ENCODE data around the gene FZD1. TPM values are rescaled to one million over a fixed set of nuclear protein-coding genes. Genes with fewer than 3 reads are reported as not detected.

Gene FZD1
- total RNA-seq, 2 experiments from 2014 or later: 0.16 to 0.20 TPM

DNA sequence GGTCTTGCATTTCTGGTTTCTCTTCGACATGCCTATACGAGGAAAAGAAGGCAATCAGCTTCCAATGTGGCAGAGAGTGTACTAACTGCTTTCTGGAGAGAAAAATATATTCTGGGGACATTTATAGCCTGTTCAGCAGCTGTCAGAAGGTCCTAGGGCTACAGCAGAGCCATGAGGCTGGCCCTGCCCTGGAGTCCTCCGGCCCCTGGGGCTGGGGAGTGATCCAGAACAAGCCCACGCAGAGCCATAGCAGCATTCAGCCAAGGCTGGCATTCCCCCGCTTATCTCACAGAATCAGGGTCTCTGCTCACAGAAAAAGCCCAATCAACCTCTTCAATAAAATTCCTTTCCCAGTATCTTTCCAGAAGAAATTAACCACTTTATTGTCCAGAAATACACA is 48.9 kb downstream of the FZD1 start:
- no peak for DNase-seq
- ChIA-PET CTCF (interaction anchor here (1.5 kb wide), 1 partner anchor 10 kb away, joined by 3 read pairs; no protein-coding TSS in a partner anchor), POLR2A (no interaction called here)
- intact Hi-C loops (cut with micrococcal nuclease): no loop called here
- Mint-ChIP-seq H3K27ac (no peak overlapping the region), H3K4me1 (ENCODE audit: low read depth) (no peaks in the 10 kb centered on the region), H3K36me3 (ENCODE audit: low read depth) (no peaks in the 10 kb centered on the region), H3K27me3 (no peaks in the 10 kb centered on the region), H3K9me3 (no peaks in the 10 kb centered on the region), H3K4me3 (no peak overlapping the region)
- no peak for TF ChIP-seq CTCF (IDR thresholded peaks at IDR 0.05)
- no peak for ATAC-seq

DNA sequence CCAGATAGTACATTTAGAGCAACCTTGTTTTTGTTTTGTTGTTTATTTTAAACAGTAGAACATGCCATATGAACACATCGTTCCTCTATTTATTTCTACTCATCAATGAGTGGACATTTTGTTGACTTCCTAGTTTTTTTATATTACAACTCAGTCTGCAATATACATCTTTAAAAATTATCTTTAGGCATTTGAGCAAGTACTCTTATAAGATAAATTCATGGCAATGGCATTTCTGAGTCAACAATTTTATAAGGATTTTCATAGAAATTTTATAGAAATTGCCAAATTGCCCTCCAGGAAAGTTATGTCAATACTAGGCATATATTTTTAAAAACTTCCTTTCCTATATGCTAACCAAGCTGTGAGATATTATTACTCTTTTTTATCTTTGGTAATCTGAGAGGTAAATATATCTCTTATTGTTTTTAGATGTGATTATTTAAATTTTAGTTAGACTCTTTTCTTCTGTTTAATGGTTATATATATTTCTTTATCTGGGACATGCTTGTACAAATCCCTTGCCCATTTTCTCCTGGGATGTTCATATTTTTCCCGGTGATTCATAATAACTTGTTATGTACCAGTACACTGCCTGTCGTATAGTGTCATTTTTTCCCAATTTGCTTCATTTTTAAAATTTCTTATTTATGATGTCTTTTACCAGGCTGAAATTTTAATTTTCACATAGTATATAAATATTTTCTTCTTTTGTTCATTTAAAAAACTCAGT is 50.5 kb downstream of the FZD1 start:
- intact Hi-C loops (cut with micrococcal nuclease): no loop called here
- TF ChIP-seq CTCF (IDR thresholded peaks at IDR 0.05): no peak
- DNase-seq (no peak), ATAC-seq (no peak)
- Mint-ChIP-seq H3K4me1 (ENCODE audit: low read depth) (no peaks in the 10 kb centered on the region), H3K4me3 (no peak overlapping the region), H3K9me3 (no peaks in the 10 kb centered on the region), H3K27me3 (no peaks in the 10 kb centered on the region), H3K27ac (no peak overlapping the region), H3K36me3 (ENCODE audit: low read depth) (no peaks in the 10 kb centered on the region)
- ChIA-PET CTCF (no interaction called here), POLR2A (no interaction called here)

- H3K4me1 Mint-ChIP-seq (ENCODE audit: low read depth): no peaks in the 10 kb centered on the region
- CTCF ChIA-PET: no interaction called here
- no peak overlapping the region for H3K27ac Mint-ChIP-seq
- intact Hi-C loops (cut with micrococcal nuclease): no loop called here
- no peak overlapping the region for H3K4me3 Mint-ChIP-seq
- ATAC-seq (no peak), DNase-seq (no peak)
- TF ChIP-seq CTCF (IDR thresholded peaks at IDR 0.05): no peak
- H3K27me3 Mint-ChIP-seq: no peaks in the 10 kb centered on the region
- POLR2A ChIA-PET: no interaction called here
- H3K36me3 Mint-ChIP-seq (ENCODE audit: low read depth): no peaks in the 10 kb centered on the region
- H3K9me3 Mint-ChIP-seq: no peaks in the 10 kb centered on the region
These were observed 52.2 kb downstream of the FZD1 start for GRCh38 chr7:91316426-91316825.

GRCh38 chr7:91319351-91319750 is 55.1 kb downstream of the FZD1 start:
- no peak for DNase-seq
- ATAC-seq: no peak
- no peak overlapping the region for H3K27ac Mint-ChIP-seq
- TF ChIP-seq CTCF (IDR thresholded peaks at IDR 0.05): no peak
- H3K36me3 Mint-ChIP-seq (ENCODE audit: low read depth): no peaks in the 10 kb centered on the region
- H3K27me3 Mint-ChIP-seq: peaks cover 1% of the 10 kb centered on the region
- ChIA-PET CTCF (no interaction called here), POLR2A (no interaction called here)
- H3K4me3 Mint-ChIP-seq: no peak overlapping the region
- intact Hi-C loops (cut with micrococcal nuclease): no loop called here
- H3K9me3 Mint-ChIP-seq: no peaks in the 10 kb centered on the region
- H3K4me1 Mint-ChIP-seq (ENCODE audit: low read depth): no peaks in the 10 kb centered on the region

DNA sequence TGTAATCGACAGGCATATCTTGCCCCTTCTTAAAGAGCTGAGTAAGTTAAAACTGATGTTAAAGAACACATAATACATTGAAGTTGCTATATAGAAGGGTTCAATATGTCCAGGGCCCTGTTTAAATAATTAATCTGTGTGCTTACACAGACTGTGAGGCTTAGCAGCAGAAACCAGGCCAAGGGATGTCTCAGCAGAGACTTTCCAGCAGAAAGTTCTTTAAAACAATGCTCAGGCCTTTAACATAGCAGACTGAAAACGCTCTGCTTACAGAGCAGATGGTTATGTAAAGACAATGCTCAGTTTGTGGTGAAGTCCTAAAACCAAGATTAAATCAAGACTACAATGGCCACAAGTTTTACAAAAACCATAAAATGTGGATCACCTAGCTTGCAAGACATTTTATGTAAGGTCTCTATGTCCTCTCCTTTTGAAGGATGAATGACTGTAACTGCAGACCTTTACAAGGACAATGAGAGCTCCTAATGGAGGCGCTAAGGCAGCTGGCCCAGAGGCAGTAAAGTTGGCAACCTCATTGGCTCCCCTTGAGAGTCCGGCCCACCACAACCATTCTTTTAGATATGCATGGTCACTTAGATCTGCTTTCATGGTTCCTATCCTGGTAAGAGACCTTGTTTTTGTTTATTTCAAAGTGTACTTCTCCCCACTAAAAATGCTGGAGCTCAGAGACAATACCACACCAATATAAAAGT is 56.3 kb downstream of the FZD1 start:
- Mint-ChIP-seq H3K4me3 (no peak overlapping the region), H3K36me3 (ENCODE audit: low read depth) (no peaks in the 10 kb centered on the region), H3K27me3 (peaks cover 1% of the 10 kb centered on the region), H3K9me3 (no peaks in the 10 kb centered on the region), H3K4me1 (ENCODE audit: low read depth) (no peaks in the 10 kb centered on the region), H3K27ac (no peak overlapping the region)
- intact Hi-C loops (cut with micrococcal nuclease): no loop called here
- ATAC-seq: no peak
- ChIA-PET CTCF (no interaction called here), POLR2A (no interaction called here)
- DNase-seq: no peak
- no peak for TF ChIP-seq CTCF (IDR thresholded peaks at IDR 0.05)
